HEK293 (cell line): ENCODE measurements around the gene DNMT3L.

ENCODE experiments used
- CTCF ChIP-seq: fragments of 450-650 bp; formaldehyde crosslinking; IDR thresholded peaks from 2 replicates; pipeline ENCODE4 v1.5.1; 2016; ENCODE audit warnings: missing biosample characterization, missing genetic modification characterization
- MEIS1 ChIP-seq: sonication (generic); formaldehyde crosslinking; IDR thresholded peaks from 2 replicates; pipeline ENCODE4 v1.8.1; 2022; ENCODE audit warnings: missing genetic modification reagents, mild to moderate bottlenecking, borderline replicate concordance
- MYNN ChIP-seq: fragments of 450-650 bp; formaldehyde crosslinking; IDR thresholded peaks from 2 replicates; pipeline ENCODE4 v1.5.1; 2016; ENCODE audit warnings: missing biosample characterization, missing genetic modification characterization, borderline replicate concordance
- ZBTB21 ChIP-seq: fragments of 450-650 bp; formaldehyde crosslinking; IDR thresholded peaks from 2 replicates; pipeline ENCODE4 v1.5.1; 2017; ENCODE audit warnings: missing biosample characterization, missing genetic modification characterization
- ZBTB44 ChIP-seq: fragments of 450-650 bp; IDR thresholded peaks from 2 replicates; pipeline ENCODE4 v1.5.1; 2018; ENCODE audit warnings: missing biosample characterization, mild to moderate bottlenecking, missing genetic modification characterization
- ZNF211 ChIP-seq: fragments of 450-650 bp; formaldehyde crosslinking; IDR thresholded peaks from 2 replicates; pipeline ENCODE4 v1.5.1; 2016; ENCODE audit warnings: low read depth, missing biosample characterization, missing genetic modification characterization
- ZNF792 ChIP-seq: fragments of 450-650 bp; formaldehyde crosslinking; IDR thresholded peaks from 2 replicates; pipeline ENCODE4 v1.5.1; 2016; ENCODE audit warnings: missing biosample characterization, missing genetic modification characterization
- ZNF843 ChIP-seq: fragments of 450-650 bp; formaldehyde crosslinking; IDR thresholded peaks from 2 replicates; pipeline ENCODE4 v1.5.1; 2016; ENCODE audit warnings: missing biosample characterization, missing genetic modification characterization
- TF ChIP-seq, protein P1 (sequence below): fragments of 450-650 bp; formaldehyde crosslinking; IDR thresholded peaks from 2 replicates; pipeline ENCODE4 v1.5.1; 2016; ENCODE audit warnings: missing biosample characterization, missing genetic modification characterization

DNA sequence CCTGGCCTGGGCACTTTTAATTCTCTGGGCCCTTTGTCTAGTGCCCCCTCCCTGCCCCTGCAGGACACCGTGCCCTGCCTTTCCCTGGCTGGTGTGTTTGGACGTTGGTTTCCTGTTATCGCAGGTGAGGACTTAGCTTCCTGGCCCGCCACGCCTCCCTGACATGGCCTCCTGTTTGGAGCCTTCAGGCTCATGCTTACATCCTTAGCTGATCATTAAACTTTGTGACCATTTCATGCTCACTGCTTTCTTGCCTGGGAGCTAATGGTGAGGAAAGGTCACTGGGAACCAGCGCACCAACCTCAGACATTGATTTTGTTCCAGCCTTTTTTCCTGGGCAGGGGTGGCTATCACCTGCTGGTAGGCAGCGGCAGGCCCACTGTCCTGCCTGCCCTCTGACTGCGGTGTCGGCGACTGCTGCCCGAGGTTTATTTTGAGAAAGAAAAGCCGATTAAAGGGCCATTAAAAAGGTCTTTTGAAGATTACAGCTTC, 41.8 kb upstream of the DNMT3L start:
- no peak for TF ChIP-seq CTCF (tag by site-specific recombination)
- no peak for TF ChIP-seq ZNF843 (tag by site-specific recombination)
- no peak for TF ChIP-seq MEIS1 (CRISPR knock-in tag)
- no peak for TF ChIP-seq ZBTB21 (tag by site-specific recombination)
- no peak for TF ChIP-seq MYNN
- TF ChIP-seq, protein P1, sequence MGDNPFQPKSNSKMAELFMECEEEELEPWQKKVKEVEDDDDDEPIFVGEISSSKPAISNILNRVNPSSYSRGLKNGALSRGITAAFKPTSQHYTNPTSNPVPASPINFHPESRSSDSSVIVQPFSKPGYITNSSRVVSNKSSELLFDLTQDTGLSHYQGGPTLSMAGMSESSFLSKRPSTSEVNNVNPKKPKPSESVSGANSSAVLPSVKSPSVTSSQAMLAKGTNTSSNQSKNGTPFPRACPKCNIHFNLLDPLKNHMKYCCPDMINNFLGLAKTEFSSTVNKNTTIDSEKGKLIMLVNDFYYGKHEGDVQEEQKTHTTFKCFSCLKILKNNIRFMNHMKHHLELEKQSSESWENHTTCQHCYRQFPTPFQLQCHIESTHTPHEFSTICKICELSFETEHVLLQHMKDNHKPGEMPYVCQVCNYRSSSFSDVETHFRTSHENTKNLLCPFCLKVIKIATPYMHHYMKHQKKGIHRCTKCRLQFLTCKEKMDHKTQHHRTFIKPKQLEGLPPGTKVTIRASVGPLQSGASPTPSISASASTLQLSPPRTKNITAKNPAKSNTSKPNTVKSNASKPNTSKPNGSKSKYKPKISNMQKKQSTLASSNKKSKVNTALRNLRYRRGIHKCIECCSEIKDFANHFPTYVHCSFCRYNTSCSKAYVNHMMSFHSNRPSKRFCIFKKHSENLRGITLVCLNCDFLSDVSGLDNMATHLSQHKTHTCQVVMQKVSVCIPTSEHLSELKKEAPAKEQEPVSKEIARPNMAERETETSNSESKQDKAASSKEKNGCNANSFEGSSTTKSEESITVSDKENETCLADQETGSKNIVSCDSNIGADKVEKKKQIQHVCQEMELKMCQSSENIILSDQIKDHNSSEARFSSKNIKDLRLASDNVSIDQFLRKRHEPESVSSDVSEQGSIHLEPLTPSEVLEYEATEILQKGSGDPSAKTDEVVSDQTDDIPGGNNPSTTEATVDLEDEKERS (tag by site-specific recombination): no peak
- no peak for TF ChIP-seq ZNF792 (tag by site-specific recombination)
- no peak for TF ChIP-seq ZBTB44 (tag by site-specific recombination)
- TF ChIP-seq ZNF211 (tag by site-specific recombination): no peak
